Thoracic aorta (tissue), 2 donors: ENCODE results near the gene PERM1. TPM values are rescaled to one million over a fixed set of nuclear protein-coding genes. Genes with fewer than 3 reads are reported as not detected.

Source experiments
- ATAC-seq: fragments of 150-250 bp; one replicate; pipeline ENCODE4 v1.8.0; 2017; ENCODE audit warnings: low read depth; ENCODE audit not compliant: insufficient number of reproducible peaks, low FRiP score
- DNase-seq: peaks from one replicate; pipeline ENCODE4 v3.0.0-alpha.2; 2020; ENCODE audit warnings: low spot score
- H3K27ac ChIP-seq, 2 donors: fragments of 200-600 bp; sonication (generic); 1 replicate in 1 of 2; 2 replicates in 1 of 2; pipeline ENCODE4 v1.5.1; 2016; ENCODE audit warnings: mild to moderate bottlenecking in 2 of 2, moderate library complexity in 2 of 2
- H3K27me3 ChIP-seq: fragments of 200-600 bp; sonication (generic); replicated peaks from 2 replicates; pipeline ENCODE4 v1.6.0; 2016; ENCODE audit warnings: mild to moderate bottlenecking; ENCODE audit not compliant: insufficient read depth
- H3K36me3 ChIP-seq: fragments of 200-600 bp; sonication (generic); one replicate; pipeline ENCODE4 v1.5.1; 2016
- H3K4me1 ChIP-seq, 2 donors: fragments of 200-600 bp; sonication (generic); 1 replicate in 1 of 2; 2 replicates in 1 of 2; pipeline versions ENCODE4 v1.5.1 to v1.6.0; 2016; ENCODE audit warnings: low read depth in 2 of 2, mild to moderate bottlenecking in 1 of 2; ENCODE audit not compliant: control insufficient read depth in 1 of 2
- H3K4me3 ChIP-seq: fragments of 200-600 bp; sonication (generic); 2 replicates; pipeline ENCODE4 v1.5.1; 2016; ENCODE audit warnings: mild to moderate bottlenecking
- H3K9me3 ChIP-seq: fragments of 200-600 bp; sonication (generic); 2 replicates; pipeline ENCODE4 v1.5.1; 2016
- CTCF ChIP-seq: fragments of 200-600 bp; sonication (generic); IDR thresholded peaks from one replicate; pipeline ENCODE4 v1.5.1; 2019; ENCODE audit warnings: antibody characterized with exemption
- total RNA-seq, 2 donors: library from RNA; depleted of rRNA; stranded (reverse); fragments of >200 nt; gene quantifications; one replicate each; pipeline versions ENCODE4 v1.1.0 to v1.2.3, GENCODE V29; 2016

PERM1 gene
- total RNA-seq, 2 donors from 2014 or later = 0.54 to 0.99 TPM

- Histone ChIP-seq H3K9me3 (no peaks in the 10 kb centered on the region), H3K27me3 (no peaks in the 10 kb centered on the region), H3K27ac (no peak overlapping the region), H3K4me1 (no peaks in the 10 kb centered on the region), H3K36me3 (no peaks in the 10 kb centered on the region), H3K4me3 (no peak overlapping the region)
- ATAC-seq (no peak), DNase-seq (no peak)
- TF ChIP-seq CTCF = no peak
Observed at GRCh38 chr1:932776-933602, 48.9 kb downstream of the PERM1 start.

GRCh38 chr1:932173-932510 lies 49.8 kb downstream of the PERM1 start:
- no peak overlapping the region for H3K4me3 ChIP-seq
- H3K27ac ChIP-seq = no peak overlapping the region
- H3K4me1 ChIP-seq = no peaks in the 10 kb centered on the region
- no peak for DNase-seq
- ATAC-seq = no peak
- no peak for TF ChIP-seq CTCF
- no peaks in the 10 kb centered on the region for H3K36me3 ChIP-seq
- no peaks in the 10 kb centered on the region for H3K27me3 ChIP-seq
- H3K9me3 ChIP-seq = no peaks in the 10 kb centered on the region

DNA sequence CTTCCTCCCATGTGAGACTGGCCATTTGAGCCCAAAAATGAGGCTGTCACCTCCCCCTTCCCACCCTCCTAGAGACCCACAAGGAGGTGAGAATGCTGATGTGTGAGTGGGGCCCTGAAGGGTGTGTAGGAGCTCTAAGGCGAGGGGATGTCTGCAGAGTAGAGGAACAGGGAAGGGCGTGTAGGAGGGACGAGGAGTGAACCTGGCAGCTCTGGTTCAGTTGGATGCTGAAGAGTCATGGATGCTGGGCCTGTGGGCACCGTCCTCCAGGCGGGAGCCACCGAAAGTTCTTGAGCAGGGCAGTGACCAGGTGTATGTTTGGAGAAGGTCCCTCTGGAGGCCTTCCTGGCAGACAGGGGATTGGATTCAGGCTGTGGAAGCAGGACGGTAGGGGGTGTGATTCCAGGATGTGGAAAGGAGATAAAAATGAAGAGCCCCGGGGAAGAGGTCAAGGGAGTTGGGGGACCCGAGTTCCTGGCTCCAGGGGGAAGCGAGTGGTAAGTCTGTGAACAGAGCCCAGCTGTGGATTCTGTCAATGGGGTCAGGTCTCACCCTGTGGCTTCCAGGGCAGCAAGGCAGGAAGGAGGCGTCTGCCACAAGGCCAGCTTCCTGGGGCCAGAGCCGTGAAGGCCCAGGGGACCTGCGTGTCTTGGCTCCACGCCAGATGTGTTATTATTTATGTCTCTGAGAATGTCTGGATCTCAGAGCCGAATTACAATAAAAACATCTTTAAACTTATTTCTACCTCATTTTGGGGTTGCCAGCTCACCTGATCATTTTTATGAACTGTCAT lies 50.3 kb downstream of the PERM1 start:
- DNase-seq (no peak), ATAC-seq (no peak)
- Histone ChIP-seq H3K4me3 (no peak overlapping the region), H3K27me3 (no peaks in the 10 kb centered on the region), H3K4me1 (no peaks in the 10 kb centered on the region), H3K9me3 (no peaks in the 10 kb centered on the region), H3K27ac (no peak overlapping the region), H3K36me3 (no peaks in the 10 kb centered on the region)
- TF ChIP-seq CTCF = no peak

DNA sequence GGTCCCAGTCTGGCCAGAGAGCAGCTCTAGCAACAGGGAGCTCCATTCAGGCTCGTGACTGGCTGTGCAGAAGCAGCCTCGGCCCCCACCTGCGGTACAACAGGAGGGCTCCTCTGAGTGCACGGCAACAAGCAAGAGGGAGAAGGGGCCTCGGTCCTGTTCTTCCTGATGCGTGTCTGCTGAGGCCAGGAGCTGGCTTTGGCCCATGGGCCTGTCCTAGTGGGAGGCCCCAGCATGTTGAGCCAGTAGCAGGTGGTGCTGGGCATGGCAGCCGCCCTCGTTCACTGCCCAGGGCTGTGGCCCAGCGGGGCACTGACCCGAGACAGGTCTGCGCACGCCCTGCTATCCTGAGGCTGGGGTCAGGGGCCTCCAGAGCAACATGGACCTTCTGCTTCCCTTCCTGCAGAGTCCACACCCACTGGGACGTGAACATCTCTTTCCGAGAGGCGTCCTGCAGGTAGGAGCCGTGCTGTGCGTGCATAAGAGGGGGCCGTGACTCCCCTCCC lies 51.2 kb downstream of the PERM1 start:
- Histone ChIP-seq H3K9me3 (no peaks in the 10 kb centered on the region), H3K36me3 (no peaks in the 10 kb centered on the region), H3K27me3 (no peaks in the 10 kb centered on the region), H3K4me3 (no peak overlapping the region), H3K4me1 (peaks cover 0 to 5% of the 10 kb centered on the region in 2 donors), H3K27ac (no peak overlapping the region)
- no peak for DNase-seq
- TF ChIP-seq CTCF = no peak
- ATAC-seq = no peak
